Choroid plexus epithelial cell (primary cell): ENCODE data around the gene ABHD12B.
A peak's percentile ranks its signal among the peaks of the same experiment; 100 is the strongest.

ENCODE experiments used
- DNase-seq: peaks from one replicate; pipeline ENCODE4 v3.0.0-alpha.2; 2010; ENCODE audit warnings: low read depth
- H3K4me3 ChIP-seq: 2 replicates; pipeline ENCODE4 v1.5.1; 2011; ENCODE audit warnings: low read depth, mild to moderate bottlenecking, control low read depth, low read length, moderate library complexity
- CTCF ChIP-seq: conservative IDR thresholded peaks from 2 replicates; pipeline ENCODE4 v1.5.1; 2011; ENCODE audit warnings: low read depth, mild to moderate bottlenecking, control low read depth, inconsistent platforms, low read length, moderate library complexity

Gene ABHD12B

GRCh38 chr14:50834802-50835276 lies 37.0 kb upstream of the ABHD12B start:
- DNase-seq = no peak
- no peak for TF ChIP-seq CTCF

GRCh38 chr14:50835280-50835679 lies 36.6 kb upstream of the ABHD12B start:
- DNase-seq = peak; percentile 52
- no peak for TF ChIP-seq CTCF
- no peak overlapping the region for H3K4me3 ChIP-seq

More at GRCh38 chr14:50834802-50835276, 37.0 kb upstream of the ABHD12B start:
- no peak overlapping the region for H3K4me3 ChIP-seq

GRCh38 chr14:50836515-50836914 lies 35.3 kb upstream of the ABHD12B start:
- DNase-seq = no peak
- TF ChIP-seq CTCF = no peak
- H3K4me3 ChIP-seq = no peak overlapping the region

GRCh38 chr14:50837271-50837670 lies 34.6 kb upstream of the ABHD12B start:
- no peak for TF ChIP-seq CTCF
- H3K4me3 ChIP-seq = no peak overlapping the region
- no peak for DNase-seq

GRCh38 chr14:50837850-50838470 lies 33.9 kb upstream of the ABHD12B start:
- TF ChIP-seq CTCF = no peak
- DNase-seq = no peak
- H3K4me3 ChIP-seq = no peak overlapping the region

GRCh38 chr14:50839048-50839447 lies 32.8 kb upstream of the ABHD12B start:
- no peak for DNase-seq
- no peak for TF ChIP-seq CTCF
- H3K4me3 ChIP-seq = no peak overlapping the region

- TF ChIP-seq CTCF = no peak
- no peak overlapping the region for H3K4me3 ChIP-seq
- DNase-seq = no peak
Observed at GRCh38 chr14:50839691-50840090, 32.2 kb upstream of the ABHD12B start.
